Measurements from ENCODE around the gene KCNE4. TPM values are rescaled to one million over a fixed set of nuclear protein-coding genes. Genes with fewer than 3 reads are reported as not detected.

KCNE4 gene
- total and polyA plus RNA-seq, 9 donors = 2.8 to 8.0 (median 6.4) TPM

- Histone ChIP-seq H3K27ac (ENCODE audit: low read length) (no peak overlapping the region), H3K4me3 (ENCODE audit: low read length) (no peak overlapping the region), H3K9me3 (replicated peaks; ENCODE audit: control insufficient read depth, low read depth, low read length) (no peaks in the 10 kb centered on the region), H3K27me3 (ENCODE audit: control insufficient read depth, insufficient read depth, low read length) (no peaks in the 10 kb centered on the region), H3K4me1 (ENCODE audit: control insufficient read depth, insufficient read depth, low read length) (peaks cover 26% of the 10 kb centered on the region), H3K36me3 (ENCODE audit: control insufficient read depth, insufficient read depth, low read length) (no peaks in the 10 kb centered on the region)
- DNase-seq = no peak
- WGBS (ENCODE audit: insufficient coverage) = no CpG with 5 or more reads among the region's 1 CpG
Measured at GRCh38 chr2:223095207-223095606, 43.2 kb downstream of the KCNE4 start.

DNA sequence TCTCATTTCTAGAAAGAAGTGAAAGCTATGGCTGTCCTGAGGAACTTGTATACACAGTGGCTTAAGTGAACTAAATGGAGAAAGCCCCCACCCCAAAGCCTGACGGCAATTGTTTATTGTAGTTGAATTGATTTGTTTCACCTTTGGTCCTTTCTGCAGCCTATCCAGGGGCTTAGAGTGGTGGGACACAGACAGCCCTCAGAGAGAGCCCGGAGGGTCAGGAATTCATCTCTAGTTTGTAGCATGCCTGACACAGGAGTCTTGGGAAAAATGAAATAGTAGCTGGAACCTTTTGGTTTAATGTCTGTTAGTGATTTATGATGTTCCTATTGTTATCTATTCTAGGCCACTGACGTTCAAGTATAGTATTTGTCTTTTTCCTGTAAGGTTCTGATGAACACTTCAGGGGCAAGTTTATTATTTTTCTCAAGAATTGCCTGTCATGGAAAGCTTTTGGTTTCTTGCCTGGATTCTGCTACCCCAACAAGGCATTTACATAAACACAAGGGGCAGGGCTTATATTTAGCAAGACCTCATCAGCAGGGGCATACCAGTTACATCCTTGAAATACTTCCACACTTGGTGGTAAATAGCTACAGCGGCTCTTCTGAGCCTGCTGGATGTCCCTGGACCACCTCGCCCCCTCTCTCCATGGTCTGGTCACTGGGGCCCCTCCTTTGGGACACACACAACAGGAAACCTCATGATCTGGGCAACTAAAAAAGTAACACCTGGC lies 44.4 kb downstream of the KCNE4 start:
- DNase-seq = no peak
- no peaks in the 10 kb centered on the region for H3K9me3 ChIP-seq (replicated peaks; ENCODE audit: control insufficient read depth, low read depth, low read length)
- no peaks in the 10 kb centered on the region for H3K27me3 ChIP-seq (ENCODE audit: control insufficient read depth, insufficient read depth, low read length)
- H3K4me3 ChIP-seq (ENCODE audit: low read length) = no peak overlapping the region
- peaks cover 38% of the 10 kb centered on the region for H3K4me1 ChIP-seq (ENCODE audit: control insufficient read depth, insufficient read depth, low read length)
- WGBS (ENCODE audit: insufficient coverage) = no CpG with 5 or more reads among the region's 5 CpGs
- H3K36me3 ChIP-seq (ENCODE audit: control insufficient read depth, insufficient read depth, low read length) = no peaks in the 10 kb centered on the region
- peak overlapping the region; percentile 40 for H3K27ac ChIP-seq (ENCODE audit: low read length)

GRCh38 chr2:223097888-223098383 lies 45.9 kb downstream of the KCNE4 start:
- Histone ChIP-seq H3K27ac (ENCODE audit: low read length) (no peak overlapping the region), H3K27me3 (ENCODE audit: control insufficient read depth, insufficient read depth, low read length) (no peaks in the 10 kb centered on the region), H3K9me3 (replicated peaks; ENCODE audit: control insufficient read depth, low read depth, low read length) (no peaks in the 10 kb centered on the region), H3K4me3 (ENCODE audit: low read length) (no peak overlapping the region), H3K4me1 (ENCODE audit: control insufficient read depth, insufficient read depth, low read length) (peaks cover 41% of the 10 kb centered on the region), H3K36me3 (ENCODE audit: control insufficient read depth, insufficient read depth, low read length) (no peaks in the 10 kb centered on the region)
- no peak for DNase-seq
- WGBS (ENCODE audit: insufficient coverage) = 86% methylated on average over 2 of the region's 6 CpGs

- no peaks in the 10 kb centered on the region for H3K36me3 ChIP-seq (ENCODE audit: control insufficient read depth, insufficient read depth, low read length)
- H3K27ac ChIP-seq (ENCODE audit: low read length) = peak overlapping the region; percentile 78
- H3K4me1 ChIP-seq (ENCODE audit: control insufficient read depth, insufficient read depth, low read length) = peaks cover 31% of the 10 kb centered on the region
- no peak overlapping the region for H3K4me3 ChIP-seq (ENCODE audit: low read length)
- no peaks in the 10 kb centered on the region for H3K27me3 ChIP-seq (ENCODE audit: control insufficient read depth, insufficient read depth, low read length)
- WGBS (ENCODE audit: insufficient coverage) = no CpG with 5 or more reads among the region's 3 CpGs
- peak; percentile 58 for DNase-seq
- H3K9me3 ChIP-seq (replicated peaks; ENCODE audit: control insufficient read depth, low read depth, low read length) = no peaks in the 10 kb centered on the region
Measured at GRCh38 chr2:223099561-223099960, 47.6 kb downstream of the KCNE4 start.

DNA sequence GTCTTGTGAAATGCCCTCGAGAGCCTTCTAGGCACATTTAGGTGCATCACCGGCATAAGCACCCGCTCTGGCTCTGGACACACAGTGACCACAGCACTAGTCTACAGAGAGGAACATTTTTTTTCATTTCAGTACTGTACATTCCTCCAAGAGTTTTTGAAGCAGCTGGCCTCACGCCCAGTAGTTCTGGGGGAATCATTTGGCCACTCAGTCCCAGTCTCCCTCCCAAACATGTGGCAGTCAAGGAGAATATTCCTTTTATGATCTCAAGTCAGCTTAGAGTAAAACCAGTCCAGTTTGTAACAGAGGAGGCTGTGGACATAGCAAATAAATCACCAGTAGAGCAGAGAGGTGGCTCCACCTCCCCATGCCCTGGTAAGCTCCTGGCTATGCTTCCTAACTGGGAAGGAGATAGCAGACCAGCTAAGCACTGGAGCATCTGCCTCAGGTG lies 48.1 kb downstream of the KCNE4 start:
- Histone ChIP-seq H3K36me3 (ENCODE audit: control insufficient read depth, insufficient read depth, low read length) (no peaks in the 10 kb centered on the region), H3K9me3 (replicated peaks; ENCODE audit: control insufficient read depth, low read depth, low read length) (no peaks in the 10 kb centered on the region), H3K4me3 (ENCODE audit: low read length) (no peak overlapping the region), H3K27ac (ENCODE audit: low read length) (peak overlapping the region; percentile 78), H3K27me3 (ENCODE audit: control insufficient read depth, insufficient read depth, low read length) (no peaks in the 10 kb centered on the region), H3K4me1 (ENCODE audit: control insufficient read depth, insufficient read depth, low read length) (peaks cover 31% of the 10 kb centered on the region)
- peak; percentile 96 for DNase-seq
- WGBS (ENCODE audit: insufficient coverage) = 0% methylated on average over 2 of the region's 4 CpGs

DNA sequence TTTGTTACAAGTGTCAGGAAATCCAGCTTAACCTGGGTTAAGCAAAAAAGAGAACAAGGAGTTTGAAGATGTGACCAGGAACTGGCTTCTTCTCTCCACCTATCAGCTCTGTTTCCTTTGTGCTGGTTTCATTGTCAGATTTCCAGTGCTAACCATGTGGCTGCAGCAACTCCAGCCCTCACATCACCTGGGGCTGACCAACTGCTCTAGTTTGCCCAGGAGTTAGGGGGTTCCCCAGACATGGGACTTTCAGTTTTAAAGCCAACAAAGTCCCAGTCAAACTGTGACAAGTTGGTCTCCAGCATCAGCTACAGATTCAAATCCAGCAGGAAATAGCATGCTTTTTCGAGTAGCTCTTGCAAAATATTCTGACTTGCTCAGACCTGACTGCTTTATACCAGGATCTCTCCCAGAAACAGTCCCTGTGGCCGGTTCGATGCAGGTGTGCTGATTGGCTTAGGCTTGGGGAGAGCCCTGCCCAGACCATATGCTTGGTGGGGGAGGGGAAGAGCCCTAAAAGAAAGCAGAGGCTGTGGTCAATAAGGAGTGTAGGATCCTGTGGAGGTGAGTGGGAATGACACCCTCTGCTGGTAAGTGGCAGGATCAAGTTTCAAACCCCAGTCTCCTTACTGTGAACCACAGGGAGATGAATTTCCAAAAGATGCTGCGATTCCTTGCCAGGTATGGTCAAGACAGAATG lies 49.5 kb downstream of the KCNE4 start:
- no peaks in the 10 kb centered on the region for H3K36me3 ChIP-seq (ENCODE audit: control insufficient read depth, insufficient read depth, low read length)
- WGBS (ENCODE audit: insufficient coverage) = 100% methylated on average over 1 of the region's 4 CpGs
- H3K9me3 ChIP-seq (replicated peaks; ENCODE audit: control insufficient read depth, low read depth, low read length) = no peaks in the 10 kb centered on the region
- DNase-seq = no peak
- no peaks in the 10 kb centered on the region for H3K27me3 ChIP-seq (ENCODE audit: control insufficient read depth, insufficient read depth, low read length)
- no peak overlapping the region for H3K27ac ChIP-seq (ENCODE audit: low read length)
- H3K4me1 ChIP-seq (ENCODE audit: control insufficient read depth, insufficient read depth, low read length) = peaks cover 28% of the 10 kb centered on the region
- no peak overlapping the region for H3K4me3 ChIP-seq (ENCODE audit: low read length)

DNA sequence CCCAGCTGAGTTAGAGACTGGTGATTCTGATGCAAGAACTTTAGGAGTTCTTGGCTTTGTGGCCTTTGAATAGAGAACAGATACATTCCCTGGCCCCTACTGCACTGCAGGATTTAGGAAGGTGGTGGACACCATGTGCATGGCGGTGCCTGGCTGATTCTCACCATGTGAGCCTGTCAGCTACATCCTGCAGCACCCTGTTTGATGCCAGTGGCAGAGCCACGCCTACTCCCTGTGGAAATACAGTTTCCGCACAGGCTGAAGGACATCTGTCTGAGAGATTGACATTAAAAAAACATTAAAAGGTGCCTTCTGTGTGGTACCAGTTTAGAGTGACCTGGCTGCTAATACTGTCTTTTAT lies 50.0 kb downstream of the KCNE4 start:
- H3K4me3 ChIP-seq (ENCODE audit: low read length) = no peak overlapping the region
- H3K27ac ChIP-seq (ENCODE audit: low read length) = no peak overlapping the region
- no peaks in the 10 kb centered on the region for H3K27me3 ChIP-seq (ENCODE audit: control insufficient read depth, insufficient read depth, low read length)
- 71% methylated on average over 1 of the region's 3 CpGs for WGBS (ENCODE audit: insufficient coverage)
- no peaks in the 10 kb centered on the region for H3K36me3 ChIP-seq (ENCODE audit: control insufficient read depth, insufficient read depth, low read length)
- peaks cover 28% of the 10 kb centered on the region for H3K4me1 ChIP-seq (ENCODE audit: control insufficient read depth, insufficient read depth, low read length)
- H3K9me3 ChIP-seq (replicated peaks; ENCODE audit: control insufficient read depth, low read depth, low read length) = no peaks in the 10 kb centered on the region
- DNase-seq = no peak

- no peaks in the 10 kb centered on the region for H3K9me3 ChIP-seq (replicated peaks; ENCODE audit: control insufficient read depth, low read depth, low read length)
- no peak overlapping the region for H3K4me3 ChIP-seq (ENCODE audit: low read length)
- H3K27ac ChIP-seq (ENCODE audit: low read length) = no peak overlapping the region
- DNase-seq = no peak
- H3K36me3 ChIP-seq (ENCODE audit: control insufficient read depth, insufficient read depth, low read length) = no peaks in the 10 kb centered on the region
- no peaks in the 10 kb centered on the region for H3K27me3 ChIP-seq (ENCODE audit: control insufficient read depth, insufficient read depth, low read length)
- no CpG with 5 or more reads among the region's 3 CpGs for WGBS (ENCODE audit: insufficient coverage)
- peaks cover 28% of the 10 kb centered on the region for H3K4me1 ChIP-seq (ENCODE audit: control insufficient read depth, insufficient read depth, low read length)
Measured at GRCh38 chr2:223102450-223102849, 50.5 kb downstream of the KCNE4 start.

DNA sequence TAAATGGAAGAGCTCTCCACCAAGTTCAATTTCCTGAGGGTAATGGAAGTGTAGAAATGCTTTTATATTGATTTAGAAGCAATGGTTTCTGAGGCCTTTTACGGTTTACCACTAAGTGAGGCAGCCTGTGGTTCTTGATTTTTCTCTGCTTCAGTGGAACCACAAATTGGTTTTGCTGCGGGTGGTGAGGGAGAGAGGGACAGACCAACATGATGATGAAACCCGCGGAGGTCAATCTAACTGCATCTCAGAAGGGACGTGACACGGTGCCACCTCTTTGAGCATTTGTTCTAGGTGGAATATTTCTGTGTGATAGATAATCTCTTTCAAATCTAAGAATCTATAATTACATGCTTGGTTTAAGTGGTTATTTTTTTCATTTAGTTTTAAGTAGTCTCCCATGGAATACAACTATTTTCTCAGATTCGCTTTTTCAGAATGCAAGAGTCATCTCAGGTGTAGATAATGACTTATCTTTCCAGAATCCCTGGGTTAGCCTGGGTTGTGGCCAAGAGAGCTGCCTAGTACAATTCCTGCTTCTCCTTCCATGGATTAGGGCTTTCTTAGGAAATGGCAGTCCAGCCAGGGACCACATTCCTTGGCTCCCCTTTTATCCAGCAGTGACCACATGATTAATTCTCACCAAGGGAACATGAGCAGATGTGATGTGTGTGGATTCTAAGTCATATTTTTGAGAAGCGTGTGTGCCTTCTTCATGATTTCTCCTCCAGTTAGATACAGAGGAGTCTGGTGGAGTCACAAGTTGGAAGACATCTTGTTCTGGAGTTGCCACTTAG lies 52.5 kb downstream of the KCNE4 start:
- Histone ChIP-seq H3K4me3 (ENCODE audit: low read length) (no peak overlapping the region), H3K27ac (ENCODE audit: low read length) (no peak overlapping the region), H3K36me3 (ENCODE audit: control insufficient read depth, insufficient read depth, low read length) (no peaks in the 10 kb centered on the region), H3K4me1 (ENCODE audit: control insufficient read depth, insufficient read depth, low read length) (peaks cover 27% of the 10 kb centered on the region), H3K9me3 (replicated peaks; ENCODE audit: control insufficient read depth, low read depth, low read length) (no peaks in the 10 kb centered on the region), H3K27me3 (ENCODE audit: control insufficient read depth, insufficient read depth, low read length) (no peaks in the 10 kb centered on the region)
- no peak for DNase-seq
- 95% methylated on average over 4 of the region's 8 CpGs for WGBS (ENCODE audit: insufficient coverage)

Measured in muscle of leg (tissue), 11 donors.